ENCODE results near the gene CBX3.

CBX3 gene

DNA sequence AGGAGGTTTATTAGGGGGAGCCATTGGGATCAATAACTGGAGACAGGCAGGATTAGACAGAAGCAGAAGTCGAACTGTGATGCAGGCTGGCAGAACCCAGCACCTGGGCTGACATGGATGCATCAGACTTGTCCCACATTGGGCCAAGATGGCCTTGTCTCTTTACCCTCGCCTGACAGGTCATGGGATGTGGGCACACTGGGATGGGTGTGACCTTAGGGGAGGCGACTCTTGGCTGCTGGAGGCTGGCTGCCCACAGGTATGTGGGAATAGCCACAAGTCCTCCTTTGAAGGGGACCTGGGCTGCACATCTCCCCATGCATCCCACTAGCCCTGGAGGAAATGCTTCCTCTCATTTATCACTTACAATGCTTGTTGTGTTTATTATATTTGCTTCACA lies 32.3 kb upstream of the CBX3 start:
- in situ Hi-C loops (cut with MboI; ENCODE audit: low sequenced_read_pairs), result no loop called here

DNA sequence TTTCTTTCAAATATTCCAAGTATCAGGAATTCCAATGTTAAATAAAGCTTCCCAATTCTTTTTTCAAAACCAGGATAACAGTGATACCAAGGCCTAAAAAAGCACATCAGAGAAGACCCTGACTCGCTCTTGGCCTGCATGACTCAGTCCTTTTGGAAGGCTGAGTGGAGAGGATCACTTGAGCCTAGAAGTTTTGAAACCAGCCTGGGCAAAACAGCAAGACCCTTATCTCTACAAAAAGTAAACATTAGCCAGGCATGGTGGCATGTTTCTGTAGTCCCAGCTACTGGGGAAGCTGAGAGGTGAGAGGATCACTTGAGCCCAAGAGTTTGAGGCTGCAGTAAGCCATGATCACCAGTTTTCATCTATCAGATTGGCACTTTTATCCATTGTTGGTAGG lies 30.9 kb upstream of the CBX3 start:
- in situ Hi-C loops (cut with MboI; ENCODE audit: low sequenced_read_pairs), result no loop called here

DNA sequence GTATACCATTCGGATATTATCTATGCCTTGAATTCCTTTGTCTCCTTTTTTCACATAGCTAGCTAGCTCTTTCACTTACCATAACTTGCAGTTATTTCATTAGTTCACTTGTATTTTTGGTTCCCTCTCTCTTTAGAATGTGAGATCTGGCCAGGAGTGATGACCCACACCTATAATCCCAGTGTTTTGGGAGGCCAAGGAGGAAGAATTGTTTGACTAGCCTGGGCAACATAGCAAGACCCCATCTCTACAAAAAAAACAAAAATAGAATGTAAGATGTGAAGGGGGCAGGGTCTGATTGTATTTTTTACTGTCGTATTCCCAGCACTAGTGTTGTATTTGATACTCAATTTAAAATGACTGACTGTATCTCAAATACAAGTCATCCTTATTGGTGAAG lies 29.9 kb upstream of the CBX3 start:
- in situ Hi-C loops (cut with MboI; ENCODE audit: low sequenced_read_pairs), result no loop called here

DNA sequence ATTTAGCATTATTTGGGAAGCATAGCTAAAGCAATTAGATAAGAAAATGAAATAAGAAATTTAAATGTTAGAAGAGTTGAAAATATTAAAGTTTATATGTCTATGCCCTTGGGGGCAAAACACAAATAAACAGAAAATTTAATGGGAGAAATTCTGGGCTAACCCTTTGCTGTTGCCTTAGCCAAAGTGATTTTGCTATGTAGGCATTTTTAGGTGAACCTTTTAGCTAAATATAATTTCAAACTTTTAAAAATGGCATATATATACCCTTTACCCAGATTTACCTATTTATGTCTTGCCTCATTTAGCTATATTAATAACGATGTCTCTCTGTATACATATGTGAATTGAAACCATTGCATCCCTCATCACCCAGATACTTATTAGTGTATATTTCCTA lies 29.5 kb upstream of the CBX3 start:
- in situ Hi-C loops (cut with MboI; ENCODE audit: low sequenced_read_pairs), result no loop called here

DNA sequence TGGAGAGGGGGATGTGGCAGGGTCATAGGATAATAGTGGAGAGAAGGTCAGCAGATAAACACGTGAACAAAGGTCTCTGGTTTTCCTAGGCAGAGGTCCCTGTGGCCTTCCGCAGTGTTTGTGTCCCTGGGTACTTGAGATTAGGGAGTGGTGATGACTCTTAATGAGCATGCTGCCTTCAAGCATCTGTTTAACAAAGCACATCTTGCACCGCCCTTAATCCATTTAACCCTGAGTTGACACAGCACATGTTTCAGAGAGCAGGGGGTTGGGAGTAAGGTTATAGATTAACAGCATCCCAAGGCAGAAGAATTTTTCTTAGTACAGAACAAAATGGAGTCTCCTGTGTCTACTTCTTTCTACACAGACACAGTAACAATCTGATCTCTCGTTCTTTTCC lies 25.6 kb upstream of the CBX3 start:
- in situ Hi-C loops (cut with MboI; ENCODE audit: low sequenced_read_pairs), result loop anchor here (25.0 kb wide), 1 partner anchor 89 kb away; no protein-coding TSS in a partner anchor

DNA sequence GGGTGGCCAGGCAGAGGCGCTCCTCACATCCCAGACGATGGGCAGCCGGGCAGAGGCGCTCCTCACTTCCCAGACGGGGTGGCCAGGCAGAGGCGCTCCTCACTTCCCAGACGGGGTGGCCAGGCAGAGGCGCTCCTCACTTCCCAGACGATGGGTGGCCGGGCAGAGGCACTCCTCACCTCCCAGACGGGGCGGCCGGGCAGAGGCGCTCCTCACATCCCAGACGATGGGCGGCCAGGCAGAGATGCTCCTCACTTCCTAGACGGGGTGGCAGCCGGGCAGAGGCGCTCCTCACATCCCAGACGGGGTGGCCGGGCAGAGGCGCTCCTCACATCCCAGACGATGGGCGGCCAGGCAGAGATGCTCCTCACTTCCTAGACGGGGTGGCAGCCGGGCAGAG lies 24.8 kb upstream of the CBX3 start:
- in situ Hi-C loops (cut with MboI; ENCODE audit: low sequenced_read_pairs), result loop anchor here (25.0 kb wide), 1 partner anchor 89 kb away; no protein-coding TSS in a partner anchor

DNA sequence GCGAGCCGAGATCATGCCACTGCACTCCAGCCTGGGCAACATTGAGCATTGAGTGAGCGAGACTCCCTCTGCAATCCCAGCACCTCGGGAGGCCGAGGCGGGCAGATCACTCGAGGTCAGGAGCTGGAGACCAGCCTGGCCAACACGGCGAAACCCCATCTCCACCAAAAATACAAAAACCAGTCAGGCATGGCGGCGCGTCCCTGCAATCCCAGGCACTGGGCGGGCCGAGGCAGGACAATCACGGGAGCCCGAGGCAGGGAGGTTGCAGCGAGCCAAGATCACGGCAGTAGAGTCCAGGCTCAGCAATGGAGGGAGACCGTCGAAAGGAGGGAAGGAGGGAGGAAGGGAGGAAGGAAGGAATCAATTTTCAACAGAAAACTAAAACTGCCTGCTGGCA lies 24.3 kb upstream of the CBX3 start:
- in situ Hi-C loops (cut with MboI; ENCODE audit: low sequenced_read_pairs), result loop anchor here (25.0 kb wide), 1 partner anchor 90 kb away; no protein-coding TSS in a partner anchor

DNA sequence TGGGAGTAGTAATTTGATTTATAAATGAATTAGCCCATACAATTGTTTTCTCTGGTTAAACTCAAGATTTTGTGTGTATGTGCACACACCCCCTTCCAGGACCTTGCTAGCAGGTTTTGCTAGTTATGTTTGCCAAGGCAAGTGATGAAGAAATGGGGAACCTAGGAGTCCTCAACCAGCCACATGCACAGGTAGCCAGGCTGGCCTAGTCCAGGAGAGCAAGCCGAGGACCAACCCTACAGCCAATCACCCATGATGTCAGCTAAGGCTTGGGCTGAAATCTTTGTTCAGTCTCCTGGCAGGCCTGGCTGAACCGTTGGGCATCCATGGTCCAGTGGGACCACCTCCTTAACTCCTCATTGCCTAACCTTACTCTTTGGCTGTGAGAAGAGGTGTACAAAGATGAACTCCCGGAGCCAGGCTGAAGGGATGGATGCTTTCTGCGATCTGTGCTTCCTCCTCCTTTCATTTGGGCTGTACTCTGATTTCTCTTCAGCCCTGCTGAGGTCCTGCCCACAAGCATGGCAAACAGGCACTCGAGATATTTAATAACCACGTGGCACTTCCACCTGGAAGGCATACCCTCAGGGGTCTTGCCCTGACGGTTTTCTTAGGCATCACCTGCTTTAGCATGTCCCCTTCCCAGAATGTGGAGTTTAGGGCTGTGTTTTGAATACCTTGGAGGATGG lies 23.1 kb upstream of the CBX3 start:
- in situ Hi-C loops (cut with MboI; ENCODE audit: low sequenced_read_pairs), result loop anchor here (25.0 kb wide), 1 partner anchor 91 kb away; no protein-coding TSS in a partner anchor

DNA sequence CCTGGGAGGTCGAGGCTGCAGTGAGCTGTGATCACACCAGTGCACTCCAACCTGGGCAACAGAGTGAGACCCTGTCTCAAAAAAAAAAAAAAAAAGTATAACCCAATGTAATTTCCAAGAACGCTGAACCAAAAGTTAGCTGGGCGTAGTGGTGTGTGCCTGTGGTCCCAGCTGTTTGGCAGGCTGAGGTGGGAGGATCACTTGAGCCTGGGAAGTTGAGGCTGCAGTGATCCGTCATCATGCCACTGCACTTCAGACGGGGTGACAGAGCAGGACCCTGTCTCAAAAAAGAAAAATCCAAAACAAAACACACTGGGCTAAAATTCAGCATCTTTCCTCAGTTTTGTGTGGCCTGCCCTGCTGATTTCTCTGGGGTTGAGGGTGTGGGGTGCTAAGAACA lies 22.1 kb upstream of the CBX3 start:
- in situ Hi-C loops (cut with MboI; ENCODE audit: low sequenced_read_pairs), result loop anchor here (25.0 kb wide), 1 partner anchor 92 kb away; no protein-coding TSS in a partner anchor

DNA sequence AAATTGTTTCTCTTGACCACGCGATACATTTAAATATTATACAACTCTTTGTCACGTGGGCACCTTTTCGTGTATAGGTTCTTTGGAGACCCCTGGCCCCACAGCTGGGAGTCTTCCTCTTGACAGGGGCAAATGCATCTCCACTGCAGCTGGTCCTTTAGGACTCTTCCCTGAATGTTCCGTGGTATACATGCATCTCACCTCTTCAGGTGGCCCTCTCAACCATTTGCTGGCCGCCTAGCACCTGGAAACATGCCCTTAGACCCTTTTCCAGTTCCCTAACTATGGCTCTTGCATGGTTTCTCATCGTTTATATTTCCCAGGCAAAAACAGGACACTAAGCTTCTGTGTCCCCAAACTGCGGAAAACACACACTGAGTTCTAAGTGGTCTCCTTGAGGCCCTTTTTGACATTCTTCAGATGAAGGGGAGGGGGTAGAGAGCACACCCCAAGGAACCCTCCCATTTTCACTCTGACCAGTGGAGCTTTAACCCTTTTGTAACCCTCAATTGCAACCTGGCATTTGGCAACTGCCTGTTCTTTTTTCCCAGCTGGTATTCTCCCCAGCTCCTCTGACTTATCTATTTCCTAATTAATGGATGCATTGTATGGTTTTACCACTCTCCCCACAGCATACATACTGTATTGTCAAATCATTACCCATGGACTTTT lies 21.6 kb upstream of the CBX3 start:
- in situ Hi-C loops (cut with MboI; ENCODE audit: low sequenced_read_pairs), result loop anchor here (25.0 kb wide), 1 partner anchor 93 kb away; no protein-coding TSS in a partner anchor

DNA sequence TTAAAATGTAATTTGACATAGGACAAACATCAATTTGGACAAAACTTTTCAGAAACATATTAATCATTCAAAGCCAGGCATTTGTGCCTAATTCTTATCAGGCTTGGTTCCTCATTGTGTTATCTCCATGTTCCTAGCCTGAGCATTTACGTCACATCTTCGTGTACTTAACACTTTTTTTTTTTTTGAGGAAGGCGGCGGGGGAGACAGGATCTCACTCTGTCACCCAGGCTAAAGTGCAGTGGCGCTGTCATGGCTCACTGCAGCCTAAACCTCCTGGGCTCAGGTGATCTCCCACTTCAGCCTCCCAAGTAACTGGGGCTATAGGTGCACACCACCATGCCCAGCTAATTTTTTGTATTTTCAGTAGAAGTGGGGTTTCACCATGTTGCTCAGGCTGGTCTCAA lies 20.8 kb upstream of the CBX3 start:
- in situ Hi-C loops (cut with MboI; ENCODE audit: low sequenced_read_pairs), result loop anchor here (25.0 kb wide), 1 partner anchor 93 kb away; no protein-coding TSS in a partner anchor

DNA sequence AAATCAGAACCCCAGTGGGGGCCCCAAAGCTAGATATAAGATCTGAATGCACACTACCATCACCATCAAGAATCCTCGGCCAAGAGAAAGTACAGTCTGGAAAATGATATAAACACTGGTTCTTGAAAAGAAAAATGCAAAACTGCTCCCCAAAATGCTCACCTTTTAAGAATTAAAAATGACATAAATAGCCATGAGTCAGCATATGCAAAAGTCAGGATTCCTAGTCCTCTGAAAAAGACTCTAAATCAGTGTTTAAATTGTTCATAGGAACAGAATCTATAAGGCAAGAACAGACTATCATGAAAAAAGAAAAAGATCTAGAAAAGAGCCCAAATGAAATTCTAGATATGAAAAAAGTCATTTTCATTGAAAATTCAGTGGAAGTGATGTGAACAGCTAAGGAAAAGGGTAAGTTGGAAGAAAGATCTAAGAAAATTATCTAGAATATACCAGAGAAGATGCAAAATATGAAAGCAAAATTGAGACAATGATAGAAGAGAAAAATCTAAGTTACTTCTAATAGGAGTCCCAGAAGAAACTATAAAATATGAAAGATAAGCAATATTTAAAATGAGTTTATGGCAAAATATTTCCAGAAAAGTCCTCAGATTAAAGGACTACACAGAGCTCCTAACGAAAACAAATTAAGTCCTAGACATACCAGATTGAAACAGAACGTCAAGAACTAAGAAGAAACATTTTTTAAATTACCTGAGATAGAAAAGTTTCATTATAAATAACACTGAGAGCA lies 19.9 kb upstream of the CBX3 start:
- in situ Hi-C loops (cut with MboI; ENCODE audit: low sequenced_read_pairs), result loop anchor here (25.0 kb wide), 1 partner anchor 94 kb away; no protein-coding TSS in a partner anchor

DNA sequence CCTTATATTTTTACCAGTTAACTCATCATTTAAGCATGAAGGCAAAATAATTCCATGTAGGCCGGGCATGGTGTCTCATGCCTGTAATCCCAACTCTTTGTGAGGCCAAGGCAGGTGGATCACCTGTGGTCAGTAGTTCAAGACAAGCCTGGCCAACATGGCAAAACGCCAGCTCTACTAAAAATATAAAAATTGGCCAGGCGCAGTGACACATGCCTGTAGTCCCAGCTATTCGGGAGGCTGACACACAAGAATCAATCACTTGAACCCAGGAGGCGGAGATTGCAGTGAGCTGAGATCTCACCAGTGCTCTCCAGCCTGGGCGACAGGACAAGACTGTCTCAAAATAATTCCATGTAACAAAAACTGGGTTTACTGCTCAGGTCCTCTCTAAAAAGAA lies 19.3 kb upstream of the CBX3 start:
- in situ Hi-C loops (cut with MboI; ENCODE audit: low sequenced_read_pairs), result loop anchor here (25.0 kb wide), 1 partner anchor 95 kb away; no protein-coding TSS in a partner anchor

DNA sequence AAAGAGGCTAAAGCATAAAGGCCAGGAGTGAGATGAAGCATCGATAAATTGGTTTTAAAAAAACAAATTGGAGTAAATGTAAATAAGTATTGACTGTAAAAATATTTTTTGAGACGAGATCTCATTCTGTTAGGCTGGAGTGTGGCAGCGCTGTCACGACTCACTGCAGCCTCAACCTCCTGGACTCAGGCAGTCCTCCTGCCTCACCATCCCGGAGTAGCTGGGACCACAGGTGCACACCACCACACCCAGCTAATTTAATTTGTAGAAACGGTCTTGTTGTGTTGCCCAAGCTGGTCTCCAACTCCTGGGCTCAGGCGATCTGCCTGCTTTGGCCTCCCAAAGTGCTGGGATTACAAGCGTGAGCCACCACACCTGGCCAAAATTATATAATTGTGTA lies 18.8 kb upstream of the CBX3 start:
- in situ Hi-C loops (cut with MboI; ENCODE audit: low sequenced_read_pairs), result loop anchor here (25.0 kb wide), 1 partner anchor 95 kb away; no protein-coding TSS in a partner anchor

DNA sequence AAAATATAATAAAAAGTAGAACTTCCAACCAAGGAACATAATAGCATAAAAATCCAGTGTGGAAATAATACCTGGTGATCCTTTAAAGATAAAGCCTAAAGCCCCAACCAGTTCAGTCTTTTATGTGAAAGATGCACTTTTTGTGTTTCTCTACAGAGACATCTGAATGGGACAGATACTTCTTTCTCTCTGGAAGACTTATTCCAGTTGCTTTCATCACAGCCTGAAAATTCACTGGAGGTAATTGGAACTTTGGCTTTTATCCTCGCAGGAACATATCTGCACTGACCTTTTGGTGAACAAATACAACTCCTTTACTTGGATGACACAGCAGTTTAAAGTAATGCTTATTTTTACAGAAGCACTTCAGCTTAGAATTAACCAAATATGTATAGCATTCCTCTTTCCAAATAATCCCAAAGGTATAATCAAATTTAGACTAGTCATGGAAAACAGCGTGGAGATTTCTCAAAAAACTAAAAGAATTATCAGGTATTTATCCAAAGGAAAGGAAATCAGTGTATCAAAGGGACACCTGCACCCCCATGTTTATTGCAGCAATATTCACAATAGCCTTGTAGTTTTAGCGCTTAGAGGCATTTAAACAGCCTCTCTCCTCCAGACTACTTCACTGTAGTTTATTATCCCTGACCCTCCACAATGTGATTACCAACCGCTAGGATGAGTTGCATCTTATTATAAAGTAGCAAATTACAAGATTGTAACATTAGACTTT lies 17.8 kb upstream of the CBX3 start:
- in situ Hi-C loops (cut with MboI; ENCODE audit: low sequenced_read_pairs), result loop anchor here (25.0 kb wide), 1 partner anchor 96 kb away; no protein-coding TSS in a partner anchor

DNA sequence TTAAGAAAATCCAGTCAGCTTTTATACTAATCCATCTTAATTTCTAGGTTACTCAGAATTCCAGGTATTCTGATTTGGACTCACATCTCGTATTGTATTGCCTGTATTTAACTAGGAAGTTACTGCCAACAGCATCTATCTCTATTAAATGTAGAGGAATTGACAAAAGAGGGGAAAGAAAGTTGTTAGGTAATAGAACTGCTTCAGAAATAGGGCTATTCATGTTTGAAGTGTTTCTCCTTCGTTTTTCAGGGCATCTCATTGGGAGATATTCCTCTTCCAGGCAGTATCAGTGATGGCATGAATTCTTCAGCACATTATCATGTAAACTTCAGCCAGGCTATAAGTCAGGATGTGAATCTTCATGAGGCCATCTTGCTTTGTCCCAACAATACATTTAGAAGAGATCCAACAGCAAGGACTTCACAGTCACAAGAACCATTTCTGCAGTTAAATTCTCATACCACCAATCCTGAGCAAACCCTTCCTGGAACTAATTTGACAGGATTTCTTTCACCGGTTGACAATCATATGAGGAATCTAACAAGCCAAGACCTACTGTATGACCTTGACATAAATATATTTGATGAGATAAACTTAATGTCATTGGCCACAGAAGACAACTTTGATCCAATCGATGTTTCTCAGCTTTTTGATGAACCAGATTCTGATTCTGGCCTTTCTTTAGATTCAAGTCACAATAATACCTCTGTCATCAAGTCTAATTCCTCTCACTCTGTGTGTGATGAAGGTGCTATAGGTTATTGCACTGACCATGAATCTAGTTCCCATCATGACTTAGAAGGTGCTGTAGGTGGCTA lies 17.1 kb upstream of the CBX3 start:
- in situ Hi-C loops (cut with MboI; ENCODE audit: low sequenced_read_pairs), result loop anchor here (25.0 kb wide), 1 partner anchor 97 kb away; no protein-coding TSS in a partner anchor

DNA sequence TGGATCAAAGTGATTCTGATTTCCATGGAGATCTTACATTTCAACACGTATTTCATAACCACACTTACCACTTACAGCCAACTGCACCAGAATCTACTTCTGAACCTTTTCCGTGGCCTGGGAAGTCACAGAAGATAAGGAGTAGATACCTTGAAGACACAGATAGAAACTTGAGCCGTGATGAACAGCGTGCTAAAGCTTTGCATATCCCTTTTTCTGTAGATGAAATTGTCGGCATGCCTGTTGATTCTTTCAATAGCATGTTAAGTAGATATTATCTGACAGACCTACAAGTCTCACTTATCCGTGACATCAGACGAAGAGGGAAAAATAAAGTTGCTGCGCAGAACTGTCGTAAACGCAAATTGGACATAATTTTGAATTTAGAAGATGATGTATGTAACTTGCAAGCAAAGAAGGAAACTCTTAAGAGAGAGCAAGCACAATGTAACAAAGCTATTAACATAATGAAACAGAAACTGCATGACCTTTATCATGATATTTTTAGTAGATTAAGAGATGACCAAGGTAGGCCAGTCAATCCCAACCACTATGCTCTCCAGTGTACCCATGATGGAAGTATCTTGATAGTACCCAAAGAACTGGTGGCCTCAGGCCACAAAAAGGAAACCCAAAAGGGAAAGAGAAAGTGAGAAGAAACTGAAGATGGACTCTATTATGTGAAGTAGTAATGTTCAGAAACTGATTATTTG lies 16.3 kb upstream of the CBX3 start:
- in situ Hi-C loops (cut with MboI; ENCODE audit: low sequenced_read_pairs), result loop anchor here (25.0 kb wide), 1 partner anchor 98 kb away; no protein-coding TSS in a partner anchor

DNA sequence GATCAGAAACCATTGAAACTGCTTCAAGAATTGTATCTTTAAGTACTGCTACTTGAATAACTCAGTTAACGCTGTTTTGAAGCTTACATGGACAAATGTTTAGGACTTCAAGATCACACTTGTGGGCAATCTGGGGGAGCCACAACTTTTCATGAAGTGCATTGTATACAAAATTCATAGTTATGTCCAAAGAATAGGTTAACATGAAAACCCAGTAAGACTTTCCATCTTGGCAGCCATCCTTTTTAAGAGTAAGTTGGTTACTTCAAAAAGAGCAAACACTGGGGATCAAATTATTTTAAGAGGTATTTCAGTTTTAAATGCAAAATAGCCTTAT lies 15.7 kb upstream of the CBX3 start:
- in situ Hi-C loops (cut with MboI; ENCODE audit: low sequenced_read_pairs), result loop anchor here (25.0 kb wide), 1 partner anchor 99 kb away; no protein-coding TSS in a partner anchor

Data from HL-60/S4 treated with retinoic acid at 250 ng/mL for 4 days and 3 days (cell line).